ENCODE measurements around the gene COPZ2.

Gene COPZ2

GRCh38 chr17:48025040-48025903, 12.3 kb downstream of the COPZ2 start (continued):
- TF ChIP-seq EGR2 (tag by site-specific recombination; IDR thresholded peaks at IDR 0.05; ENCODE audit: low read depth) (peak; percentile 62; the same call in 1 of the 2 replicates), KLF10 (tag by site-specific recombination; IDR thresholded peaks at IDR 0.05) (peak; percentile 84; the same call in 1 of the 2 replicates), ZNF776 (tag by site-specific recombination; IDR thresholded peaks at IDR 0.05; ENCODE audit: borderline replicate concordance) (no peak), ZNF571 (tag by site-specific recombination; IDR thresholded peaks at IDR 0.05) (no peak), ZNF157 (tag by site-specific recombination; IDR thresholded peaks at IDR 0.05) (no peak), ZNF239 (tag by site-specific recombination; IDR thresholded peaks at IDR 0.05) (no peak), ZBTB17 (tag by site-specific recombination; IDR thresholded peaks at IDR 0.05) (peak; percentile 63; the same call in 1 of the 2 replicates), PATZ1 (tag by site-specific recombination; IDR thresholded peaks at IDR 0.05) (peak; percentile 89), ZNF664 (tag by site-specific recombination; IDR thresholded peaks at IDR 0.05) (no peak), KLF17 (tag by site-specific recombination; IDR thresholded peaks at IDR 0.05) (peak; percentile 45), GLI2 (tag by site-specific recombination; IDR thresholded peaks at IDR 0.05; ENCODE audit: borderline replicate concordance, low read depth) (no peak), PRDM6 (tag by site-specific recombination; IDR thresholded peaks at IDR 0.05) (no peak), ZNF555 (tag by site-specific recombination; conservative IDR thresholded peaks at IDR 0.05) (no peak), ZNF10 (tag by site-specific recombination; IDR thresholded peaks at IDR 0.05) (no peak), ZNF24 (tag by site-specific recombination; IDR thresholded peaks at IDR 0.05) (0 out of 2 replicates have a peak, but pooled peaks have one; percentile 6), ZFP37 (tag by site-specific recombination; IDR thresholded peaks at IDR 0.05) (no peak), ZEB2 (tag by site-specific recombination; IDR thresholded peaks at IDR 0.05) (no peak), TCF7L2 (IDR thresholded peaks at IDR 0.05; ENCODE audit: borderline replicate concordance, low read depth, low read length) (no peak), ZBTB48 (tag by site-specific recombination; IDR thresholded peaks at IDR 0.05) (peak; percentile 87), ZNF121 (tag by site-specific recombination; IDR thresholded peaks at IDR 0.05) (no peak), ZNF639 (tag by site-specific recombination; IDR thresholded peaks at IDR 0.05) (no peak), SP3 (tag by site-specific recombination; IDR thresholded peaks at IDR 0.05) (peak; percentile 89), KLF16 (tag by site-specific recombination; IDR thresholded peaks at IDR 0.05) (no peak; the same call in none of the 2 replicates), ZNF211 (tag by site-specific recombination; IDR thresholded peaks at IDR 0.05; ENCODE audit: low read depth) (no peak), ZNF366 (tag by site-specific recombination; conservative IDR thresholded peaks at IDR 0.05) (peak; percentile 61), KLF1 (tag by site-specific recombination; IDR thresholded peaks at IDR 0.05) (peak; percentile 91), ZBTB20 (tag by site-specific recombination; IDR thresholded peaks at IDR 0.05) (peak; percentile 65), ZNF184 (tag by site-specific recombination; IDR thresholded peaks at IDR 0.05) (no peak), WT1 (tag by site-specific recombination; IDR thresholded peaks at IDR 0.05) (no peak), ZNF292 (tag by site-specific recombination; IDR thresholded peaks at IDR 0.05; ENCODE audit: borderline replicate concordance, low read depth) (no peak), SP2 (tag by site-specific recombination; IDR thresholded peaks at IDR 0.05) (peak; percentile 87), GLI4 (tag by site-specific recombination; IDR thresholded peaks at IDR 0.05) (no peak), IKZF3 (tag by site-specific recombination; IDR thresholded peaks at IDR 0.05) (peak; percentile 81)
- TF ChIP-seq, protein P1, sequence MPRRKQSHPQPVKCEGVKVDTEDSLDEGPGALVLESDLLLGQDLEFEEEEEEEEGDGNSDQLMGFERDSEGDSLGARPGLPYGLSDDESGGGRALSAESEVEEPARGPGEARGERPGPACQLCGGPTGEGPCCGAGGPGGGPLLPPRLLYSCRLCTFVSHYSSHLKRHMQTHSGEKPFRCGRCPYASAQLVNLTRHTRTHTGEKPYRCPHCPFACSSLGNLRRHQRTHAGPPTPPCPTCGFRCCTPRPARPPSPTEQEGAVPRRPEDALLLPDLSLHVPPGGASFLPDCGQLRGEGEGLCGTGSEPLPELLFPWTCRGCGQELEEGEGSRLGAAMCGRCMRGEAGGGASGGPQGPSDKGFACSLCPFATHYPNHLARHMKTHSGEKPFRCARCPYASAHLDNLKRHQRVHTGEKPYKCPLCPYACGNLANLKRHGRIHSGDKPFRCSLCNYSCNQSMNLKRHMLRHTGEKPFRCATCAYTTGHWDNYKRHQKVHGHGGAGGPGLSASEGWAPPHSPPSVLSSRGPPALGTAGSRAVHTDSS (tag by site-specific recombination; IDR thresholded peaks at IDR 0.05), result no peak
